ENCODE data around the gene DUSP9. TPM values are rescaled to one million over a fixed set of nuclear protein-coding genes. Genes with fewer than 3 reads are reported as not detected.

DUSP9 gene
- total RNA-seq, 2 donors from 2014 or later: 3.5 TPM; not detected in 1

DNA sequence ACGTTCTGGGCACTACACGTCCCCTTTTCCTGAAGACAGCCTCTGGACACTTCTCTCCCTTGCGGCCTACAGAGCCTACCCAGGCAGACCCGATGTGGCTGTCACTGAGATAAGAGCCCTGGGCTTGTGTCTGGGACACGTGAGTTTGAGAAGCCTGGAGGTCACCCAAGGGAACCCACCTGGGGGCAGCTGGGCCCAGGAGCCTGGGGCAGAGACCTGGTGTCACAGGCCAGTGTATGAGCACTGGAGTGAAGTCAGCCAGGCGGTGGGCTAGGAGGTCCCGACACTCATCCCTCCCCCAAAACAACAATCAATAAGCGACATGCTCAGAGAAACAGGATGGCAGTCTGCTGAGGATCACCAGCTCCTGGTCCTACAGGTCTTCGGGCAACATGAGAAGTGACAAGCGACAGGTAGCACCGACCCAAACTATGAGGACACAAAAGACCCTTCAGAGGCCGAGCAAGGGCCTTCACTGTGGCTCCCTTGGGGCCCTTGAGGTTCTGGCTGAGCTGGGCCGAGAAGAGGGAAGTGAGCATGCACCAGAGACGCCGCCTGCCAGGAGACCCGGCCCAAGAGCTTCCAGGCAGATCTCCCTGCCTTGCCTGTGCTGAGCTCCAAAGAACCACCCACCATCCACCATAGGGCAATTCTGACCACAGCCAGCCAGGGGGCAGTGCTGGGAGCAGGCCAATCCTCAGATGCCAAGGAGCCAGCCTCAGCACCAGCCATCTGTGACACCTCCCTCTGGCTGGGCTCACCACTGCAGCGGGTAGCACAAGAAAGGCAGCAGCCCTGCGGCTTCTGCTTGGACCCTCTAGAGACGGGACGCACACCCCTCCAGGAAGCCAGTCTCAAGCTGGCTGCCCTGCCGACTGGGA is 11.0 kb upstream of the DUSP9 start:
- no peak overlapping the region for H3K27ac ChIP-seq
- DNase-seq (ENCODE audit: low spot score): no peak
- intact Hi-C loops (cut with DNase I): no loop called here
- no peak overlapping the region for H3K4me3 ChIP-seq
- H3K36me3 ChIP-seq: no peaks in the 10 kb centered on the region
- WGBS: 92% methylated on average over 12 of the region's 21 CpGs
- TF ChIP-seq POLR2A (IDR thresholded peaks at IDR 0.05): no peak
- TF ChIP-seq, protein P1, sequence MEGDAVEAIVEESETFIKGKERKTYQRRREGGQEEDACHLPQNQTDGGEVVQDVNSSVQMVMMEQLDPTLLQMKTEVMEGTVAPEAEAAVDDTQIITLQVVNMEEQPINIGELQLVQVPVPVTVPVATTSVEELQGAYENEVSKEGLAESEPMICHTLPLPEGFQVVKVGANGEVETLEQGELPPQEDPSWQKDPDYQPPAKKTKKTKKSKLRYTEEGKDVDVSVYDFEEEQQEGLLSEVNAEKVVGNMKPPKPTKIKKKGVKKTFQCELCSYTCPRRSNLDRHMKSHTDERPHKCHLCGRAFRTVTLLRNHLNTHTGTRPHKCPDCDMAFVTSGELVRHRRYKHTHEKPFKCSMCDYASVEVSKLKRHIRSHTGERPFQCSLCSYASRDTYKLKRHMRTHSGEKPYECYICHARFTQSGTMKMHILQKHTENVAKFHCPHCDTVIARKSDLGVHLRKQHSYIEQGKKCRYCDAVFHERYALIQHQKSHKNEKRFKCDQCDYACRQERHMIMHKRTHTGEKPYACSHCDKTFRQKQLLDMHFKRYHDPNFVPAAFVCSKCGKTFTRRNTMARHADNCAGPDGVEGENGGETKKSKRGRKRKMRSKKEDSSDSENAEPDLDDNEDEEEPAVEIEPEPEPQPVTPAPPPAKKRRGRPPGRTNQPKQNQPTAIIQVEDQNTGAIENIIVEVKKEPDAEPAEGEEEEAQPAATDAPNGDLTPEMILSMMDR (IDR thresholded peaks at IDR 0.05): no peak
- TF ChIP-seq POLR2AphosphoS5 (IDR thresholded peaks at IDR 0.05): no peak
- no peaks in the 10 kb centered on the region for H3K4me1 ChIP-seq (replicated peaks)
- no peaks in the 10 kb centered on the region for H3K9me3 ChIP-seq
- H3K27me3 ChIP-seq (replicated peaks; ENCODE audit: insufficient read depth): no peaks in the 10 kb centered on the region

DNA sequence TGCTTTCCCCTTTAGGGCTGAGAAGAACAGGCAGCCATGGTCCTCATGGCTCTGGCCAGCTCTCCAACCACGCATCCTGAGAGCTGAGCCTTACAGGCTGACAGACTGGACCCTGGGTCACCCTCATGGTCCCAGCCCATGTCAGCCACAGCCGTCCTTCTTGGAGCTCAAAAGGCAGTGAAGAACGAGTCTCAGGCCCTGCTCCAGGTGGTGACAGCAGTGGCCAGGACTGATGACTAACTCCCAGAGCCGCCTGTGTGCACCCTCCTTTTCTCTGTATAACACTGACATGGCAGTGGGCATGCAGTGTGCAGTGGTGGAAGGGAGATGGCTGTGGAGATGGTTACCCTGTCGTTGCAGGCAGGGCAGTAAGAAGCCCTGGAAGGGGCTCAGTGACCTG is 10.3 kb upstream of the DUSP9 start:
- H3K4me3 ChIP-seq: no peak overlapping the region
- no peak overlapping the region for H3K27ac ChIP-seq
- H3K27me3 ChIP-seq (replicated peaks; ENCODE audit: insufficient read depth): no peaks in the 10 kb centered on the region
- no peaks in the 10 kb centered on the region for H3K9me3 ChIP-seq
- no peak for DNase-seq (ENCODE audit: low spot score)
- 67% methylated on average over 2 of the region's 5 CpGs for WGBS
- TF ChIP-seq POLR2AphosphoS5 (IDR thresholded peaks at IDR 0.05) (no peak), POLR2A (IDR thresholded peaks at IDR 0.05) (no peak)
- TF ChIP-seq, protein P1 (IDR thresholded peaks at IDR 0.05): no peak
- H3K4me1 ChIP-seq (replicated peaks): no peaks in the 10 kb centered on the region
- H3K36me3 ChIP-seq: no peaks in the 10 kb centered on the region
- intact Hi-C loops (cut with DNase I): no loop called here

DNA sequence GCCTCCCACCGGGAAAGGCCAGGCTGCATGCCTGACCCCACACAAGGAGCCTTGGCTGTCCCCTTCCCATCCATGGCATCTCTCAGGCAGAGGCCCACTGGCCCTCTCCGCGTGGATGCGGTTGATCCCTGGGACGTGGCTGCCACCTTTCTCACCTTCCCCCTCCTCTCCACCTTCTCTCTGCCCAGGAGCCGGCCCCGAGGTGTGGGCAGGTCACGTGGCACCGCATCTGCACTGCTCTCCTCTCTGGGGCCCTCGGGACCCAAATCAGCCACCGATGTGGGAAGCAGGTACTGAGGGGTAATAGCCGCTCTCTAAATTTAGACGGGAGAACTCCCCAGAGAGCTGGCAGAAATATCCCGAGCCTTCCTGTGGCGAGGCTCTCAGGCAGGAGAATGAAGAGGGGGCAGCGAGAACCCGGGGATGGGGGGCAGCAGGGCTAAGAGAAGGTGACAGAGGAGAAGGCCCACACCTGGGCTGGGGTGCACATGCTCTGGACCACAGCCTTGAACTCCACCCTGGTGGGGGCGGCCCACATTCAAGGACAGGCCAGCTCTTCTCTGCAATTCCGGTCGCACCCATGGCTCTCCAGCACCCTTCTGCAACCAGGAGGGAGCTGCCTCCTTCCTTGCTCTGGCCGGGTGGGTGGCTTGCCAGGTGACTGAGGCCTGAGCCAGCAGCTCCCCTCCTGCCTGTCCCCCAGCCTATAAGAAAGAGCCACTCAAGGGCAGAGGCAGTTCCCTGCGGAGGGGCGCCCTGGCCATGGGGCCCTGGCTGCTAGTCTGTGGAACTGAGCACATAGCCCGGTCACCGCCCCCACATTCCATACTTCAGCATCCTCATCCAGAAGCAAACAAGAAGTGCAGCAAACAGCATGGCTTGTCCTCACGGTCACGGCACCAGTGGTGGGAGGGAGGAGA is 9.6 kb upstream of the DUSP9 start:
- TF ChIP-seq POLR2A (IDR thresholded peaks at IDR 0.05): no peak
- TF ChIP-seq, protein P1 (IDR thresholded peaks at IDR 0.05): no peak
- no peak for TF ChIP-seq POLR2AphosphoS5 (IDR thresholded peaks at IDR 0.05)
- intact Hi-C loops (cut with DNase I): no loop called here
- no peak overlapping the region for H3K27ac ChIP-seq
- H3K4me3 ChIP-seq: no peak overlapping the region
- no peak for DNase-seq (ENCODE audit: low spot score)
- 91% methylated on average over 21 of the region's 27 CpGs for WGBS
- no peaks in the 10 kb centered on the region for H3K4me1 ChIP-seq (replicated peaks)
- no peaks in the 10 kb centered on the region for H3K9me3 ChIP-seq
- H3K36me3 ChIP-seq: no peaks in the 10 kb centered on the region
- no peaks in the 10 kb centered on the region for H3K27me3 ChIP-seq (replicated peaks; ENCODE audit: insufficient read depth)

DNA sequence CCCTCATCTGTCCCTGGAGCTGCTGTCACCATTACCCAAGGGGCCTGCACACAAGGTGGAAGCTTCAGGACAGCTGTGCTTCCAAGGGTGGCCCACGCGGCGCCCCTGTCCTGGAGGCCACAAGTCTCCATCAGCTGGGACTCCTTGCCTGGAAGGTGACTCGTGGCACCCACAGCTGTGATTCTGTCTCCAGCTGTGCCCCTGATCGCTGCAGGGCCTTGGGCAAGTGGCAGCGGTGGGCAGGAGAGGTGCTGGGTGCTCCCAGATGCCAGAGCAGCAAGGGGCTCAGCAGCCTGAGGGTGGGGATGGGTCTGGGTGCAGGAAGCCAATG is 9.0 kb upstream of the DUSP9 start:
- DNase-seq (ENCODE audit: low spot score): no peak
- Histone ChIP-seq H3K27me3 (replicated peaks; ENCODE audit: insufficient read depth) (no peaks in the 10 kb centered on the region), H3K27ac (no peak overlapping the region), H3K4me1 (replicated peaks) (no peaks in the 10 kb centered on the region), H3K9me3 (no peaks in the 10 kb centered on the region), H3K4me3 (no peak overlapping the region), H3K36me3 (no peaks in the 10 kb centered on the region)
- TF ChIP-seq POLR2A (IDR thresholded peaks at IDR 0.05) (no peak), POLR2AphosphoS5 (IDR thresholded peaks at IDR 0.05) (no peak)
- TF ChIP-seq, protein P1 (IDR thresholded peaks at IDR 0.05): no peak
- 90% methylated on average over 5 of the region's 6 CpGs for WGBS
- intact Hi-C loops (cut with DNase I): no loop called here

All from prostate gland (tissue), 2 donors.